Ishikawa (cell line): ENCODE results near the gene TBC1D22A.

ENCODE experiments used
- CEBPB ChIP-seq: IDR thresholded peaks from 2 replicates; pipeline ENCODE4 v1.6.1; 2012
- CREB1 ChIP-seq: IDR thresholded peaks from 2 replicates; pipeline ENCODE4 v1.6.1; 2012; ENCODE audit warnings: low read depth
- EGR1 ChIP-seq: IDR thresholded peaks from 2 replicates; pipeline ENCODE4 v1.6.1; 2012
- EP300 ChIP-seq: IDR thresholded peaks from 2 replicates; pipeline ENCODE4 v1.6.1; 2012; ENCODE audit warnings: borderline replicate concordance
- FOXM1 ChIP-seq: IDR thresholded peaks from 2 replicates; pipeline ENCODE4 v1.6.1; 2012; ENCODE audit warnings: low read depth, borderline replicate concordance
- NFIC ChIP-seq: IDR thresholded peaks from 2 replicates; pipeline ENCODE4 v1.6.1; 2012
- RAD21 ChIP-seq: IDR thresholded peaks from 2 replicates; pipeline ENCODE4 v1.6.1; 2012; ENCODE audit warnings: low read depth
- TAF1 ChIP-seq: IDR thresholded peaks from 2 replicates; pipeline ENCODE4 v1.6.1; 2012; ENCODE audit warnings: low read depth, mild to moderate bottlenecking
- TCF12 ChIP-seq: IDR thresholded peaks from 2 replicates; pipeline ENCODE4 v1.6.1; 2012; ENCODE audit warnings: low read depth
- TEAD4 ChIP-seq: IDR thresholded peaks from 2 replicates; pipeline ENCODE4 v1.6.1; 2012
- YY1 ChIP-seq: IDR thresholded peaks from 2 replicates; pipeline ENCODE4 v1.6.1; 2012; ENCODE audit warnings: low read depth
- ZBTB7A ChIP-seq: IDR thresholded peaks from 2 replicates; pipeline ENCODE4 v1.6.1; 2012; ENCODE audit warnings: low read depth
- TF ChIP-seq, protein P1 (sequence below): IDR thresholded peaks from 2 replicates; pipeline ENCODE4 v1.6.1; 2012
- TF ChIP-seq, protein P2 (sequence below): IDR thresholded peaks from 2 replicates; pipeline ENCODE4 v1.6.1; 2012
- TF ChIP-seq, protein P3 (sequence below): IDR thresholded peaks from 2 replicates; pipeline ENCODE4 v1.6.1; 2012; ENCODE audit warnings: low read depth, mild to moderate bottlenecking

Gene TBC1D22A

DNA sequence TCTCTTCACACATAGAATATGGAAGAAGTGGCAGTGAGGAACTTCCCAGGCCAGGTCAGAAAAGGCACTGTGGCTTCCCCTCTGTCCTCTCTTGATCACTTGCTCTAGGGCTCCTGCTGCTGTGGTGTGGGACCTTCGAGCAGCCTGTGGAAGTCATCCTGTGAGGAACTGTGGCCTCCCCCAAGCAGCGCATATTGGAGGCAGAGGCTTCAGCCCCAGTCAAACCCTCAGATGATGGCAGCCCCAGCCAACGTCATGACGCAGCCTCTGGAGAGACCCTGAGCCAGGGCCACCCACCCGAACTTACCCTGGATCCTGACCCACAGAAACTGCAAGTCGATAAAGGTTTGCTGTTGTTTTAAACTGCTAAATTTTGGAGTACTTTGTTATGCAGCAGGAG, 444.9 kb downstream of the TBC1D22A start:
- TF ChIP-seq TEAD4 (no peak), RAD21 (no peak), NFIC (no peak), CEBPB (no peak), TCF12 (no peak), EP300 (no peak), ZBTB7A (no peak)
- TF ChIP-seq, protein P1, sequence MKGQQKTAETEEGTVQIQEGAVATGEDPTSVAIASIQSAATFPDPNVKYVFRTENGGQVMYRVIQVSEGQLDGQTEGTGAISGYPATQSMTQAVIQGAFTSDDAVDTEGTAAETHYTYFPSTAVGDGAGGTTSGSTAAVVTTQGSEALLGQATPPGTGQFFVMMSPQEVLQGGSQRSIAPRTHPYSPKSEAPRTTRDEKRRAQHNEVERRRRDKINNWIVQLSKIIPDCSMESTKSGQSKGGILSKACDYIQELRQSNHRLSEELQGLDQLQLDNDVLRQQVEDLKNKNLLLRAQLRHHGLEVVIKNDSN: no peak
- TF ChIP-seq, protein P2, sequence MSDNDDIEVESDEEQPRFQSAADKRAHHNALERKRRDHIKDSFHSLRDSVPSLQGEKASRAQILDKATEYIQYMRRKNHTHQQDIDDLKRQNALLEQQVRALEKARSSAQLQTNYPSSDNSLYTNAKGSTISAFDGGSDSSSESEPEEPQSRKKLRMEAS: no peak
- TF ChIP-seq, protein P3, sequence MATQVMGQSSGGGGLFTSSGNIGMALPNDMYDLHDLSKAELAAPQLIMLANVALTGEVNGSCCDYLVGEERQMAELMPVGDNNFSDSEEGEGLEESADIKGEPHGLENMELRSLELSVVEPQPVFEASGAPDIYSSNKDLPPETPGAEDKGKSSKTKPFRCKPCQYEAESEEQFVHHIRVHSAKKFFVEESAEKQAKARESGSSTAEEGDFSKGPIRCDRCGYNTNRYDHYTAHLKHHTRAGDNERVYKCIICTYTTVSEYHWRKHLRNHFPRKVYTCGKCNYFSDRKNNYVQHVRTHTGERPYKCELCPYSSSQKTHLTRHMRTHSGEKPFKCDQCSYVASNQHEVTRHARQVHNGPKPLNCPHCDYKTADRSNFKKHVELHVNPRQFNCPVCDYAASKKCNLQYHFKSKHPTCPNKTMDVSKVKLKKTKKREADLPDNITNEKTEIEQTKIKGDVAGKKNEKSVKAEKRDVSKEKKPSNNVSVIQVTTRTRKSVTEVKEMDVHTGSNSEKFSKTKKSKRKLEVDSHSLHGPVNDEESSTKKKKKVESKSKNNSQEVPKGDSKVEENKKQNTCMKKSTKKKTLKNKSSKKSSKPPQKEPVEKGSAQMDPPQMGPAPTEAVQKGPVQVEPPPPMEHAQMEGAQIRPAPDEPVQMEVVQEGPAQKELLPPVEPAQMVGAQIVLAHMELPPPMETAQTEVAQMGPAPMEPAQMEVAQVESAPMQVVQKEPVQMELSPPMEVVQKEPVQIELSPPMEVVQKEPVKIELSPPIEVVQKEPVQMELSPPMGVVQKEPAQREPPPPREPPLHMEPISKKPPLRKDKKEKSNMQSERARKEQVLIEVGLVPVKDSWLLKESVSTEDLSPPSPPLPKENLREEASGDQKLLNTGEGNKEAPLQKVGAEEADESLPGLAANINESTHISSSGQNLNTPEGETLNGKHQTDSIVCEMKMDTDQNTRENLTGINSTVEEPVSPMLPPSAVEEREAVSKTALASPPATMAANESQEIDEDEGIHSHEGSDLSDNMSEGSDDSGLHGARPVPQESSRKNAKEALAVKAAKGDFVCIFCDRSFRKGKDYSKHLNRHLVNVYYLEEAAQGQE: no peak

DNA sequence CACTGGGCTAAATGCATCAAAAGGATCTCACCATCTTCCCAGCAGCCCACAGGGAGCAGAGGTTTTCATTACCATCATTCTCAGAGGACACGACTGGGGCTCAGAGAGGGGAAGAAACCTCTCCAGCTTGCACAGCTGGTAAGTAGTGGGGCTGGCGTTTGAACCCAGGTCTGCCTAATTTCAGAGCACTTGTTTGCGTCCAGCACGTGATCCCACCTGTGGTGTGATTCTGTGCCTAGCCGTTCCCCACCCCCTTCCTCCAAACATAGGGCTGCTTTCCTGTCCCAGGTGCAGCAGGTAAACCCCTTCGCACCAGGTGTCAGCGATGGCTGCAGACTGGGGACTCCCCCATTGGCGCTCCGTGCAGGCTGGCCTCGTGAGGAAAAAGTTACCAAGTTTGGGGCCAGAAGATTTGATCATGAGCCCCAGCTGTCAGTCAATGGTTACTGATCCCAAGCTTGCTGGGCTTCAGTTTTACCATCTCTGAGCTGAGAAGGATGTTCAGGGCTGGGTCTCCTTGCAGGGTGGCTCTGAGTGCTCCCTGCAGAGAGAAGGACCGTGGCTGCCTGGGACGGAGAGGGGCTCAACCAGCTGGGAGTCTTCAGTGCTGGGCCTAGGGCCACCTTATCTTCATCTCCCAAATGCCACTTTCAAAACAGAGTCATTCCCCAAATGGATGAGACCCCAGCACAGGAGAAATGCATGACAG, 445.6 kb downstream of the TBC1D22A start:
- TF ChIP-seq ZBTB7A: no peak
- TF ChIP-seq, protein P2: no peak
- TF ChIP-seq YY1: no peak
- TF ChIP-seq TAF1: no peak
- TF ChIP-seq, protein P3: no peak
- TF ChIP-seq CREB1: no peak
- no peak for TF ChIP-seq EP300
- TF ChIP-seq EGR1: no peak
- TF ChIP-seq CEBPB: no peak
- TF ChIP-seq FOXM1: no peak
- TF ChIP-seq, protein P1: no peak
- TF ChIP-seq TCF12: no peak
- TF ChIP-seq TEAD4: no peak
- no peak for TF ChIP-seq RAD21
- TF ChIP-seq NFIC: no peak

DNA sequence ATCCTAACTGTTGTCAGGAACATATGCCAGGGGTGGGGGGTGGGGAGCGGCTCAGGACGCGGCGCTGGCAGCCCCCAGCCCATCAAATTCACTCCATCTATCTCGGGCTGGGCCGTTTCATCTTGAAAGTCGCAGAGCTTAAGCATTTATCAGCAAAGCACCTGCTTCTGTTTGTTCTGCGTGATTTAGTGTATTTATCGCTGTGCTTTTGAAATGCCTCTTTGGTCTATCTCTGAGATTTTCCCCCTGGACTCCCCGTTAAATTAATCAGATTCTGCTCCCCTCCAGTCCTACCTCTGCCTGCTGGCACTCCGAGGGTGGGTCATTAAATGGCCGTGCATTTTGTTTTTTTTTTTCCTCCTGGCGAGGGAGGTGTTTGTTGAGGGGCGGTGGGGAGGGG, 446.2 kb downstream of the TBC1D22A start:
- TF ChIP-seq TEAD4 (no peak), CEBPB (no peak), ZBTB7A (no peak), YY1 (no peak), CREB1 (no peak), NFIC (no peak), TAF1 (no peak), FOXM1 (no peak), RAD21 (no peak), TCF12 (no peak), EP300 (no peak), EGR1 (no peak)
- TF ChIP-seq, protein P3: no peak
- TF ChIP-seq, protein P2: no peak
- TF ChIP-seq, protein P1: no peak

DNA sequence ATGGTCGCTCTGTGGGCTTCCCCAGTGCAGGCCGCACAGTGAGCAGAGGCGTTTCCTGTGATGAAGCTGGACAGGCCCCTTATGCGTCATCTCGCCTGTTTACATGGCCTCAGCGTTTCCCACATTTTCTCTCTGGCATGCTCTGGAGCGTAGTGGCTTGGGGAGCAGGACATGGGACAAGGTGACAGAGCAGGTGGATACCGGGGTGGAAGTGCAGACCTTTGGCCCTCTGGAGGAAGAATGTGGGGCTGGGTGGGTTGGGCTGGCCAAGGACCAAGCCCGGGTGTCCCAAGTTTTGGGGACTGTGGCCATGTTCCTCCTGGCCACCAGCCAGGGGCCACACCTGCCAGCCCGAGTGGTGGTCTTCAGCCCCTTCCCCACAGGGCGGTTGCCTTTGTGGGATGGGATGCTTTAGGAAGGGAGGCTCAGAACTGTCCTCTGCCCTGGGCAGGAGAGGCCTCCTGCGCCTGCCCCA, 446.6 kb downstream of the TBC1D22A start:
- TF ChIP-seq RAD21: no peak
- TF ChIP-seq, protein P1: no peak
- TF ChIP-seq, protein P3: no peak
- no peak for TF ChIP-seq TEAD4
- no peak for TF ChIP-seq EP300
- TF ChIP-seq, protein P2: no peak
- TF ChIP-seq FOXM1: no peak
- no peak for TF ChIP-seq CEBPB
- no peak for TF ChIP-seq CREB1
- TF ChIP-seq TAF1: no peak
